ENCODE results near the gene UQCRHL.
"Not testable (repeated sequence)": the region's sequence is repeated elsewhere in the genome, so short reads cannot be mapped to it uniquely, and the experiment has no call there.

The UQCRHL gene

DNA sequence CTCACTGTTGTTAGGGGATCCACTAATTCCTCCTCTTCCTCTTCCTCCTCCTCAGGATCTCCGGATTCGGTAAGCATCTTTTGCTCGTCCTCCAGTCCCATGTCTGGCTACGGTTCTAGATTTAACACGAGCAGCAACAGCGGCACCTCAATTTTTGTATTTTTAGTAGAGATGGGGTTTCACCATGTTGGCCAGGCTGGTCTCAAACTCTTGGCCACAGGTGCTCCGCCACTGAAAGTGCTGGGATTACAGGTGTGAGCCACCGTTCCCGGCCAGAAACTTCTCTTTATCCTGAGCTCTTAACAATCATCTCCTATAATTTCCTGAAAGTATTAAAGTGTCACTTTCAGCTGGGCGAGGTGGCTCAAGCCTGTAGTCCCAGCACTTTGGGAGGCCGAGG, at the start of gene UQCRHL:
Gene UQCRHL, minus strand, starts transcription at position 101 of the 400 bp plus-strand sequence. Its CDS starts 0 bp downstream, at position 101.
- not testable (repeated sequence) for DNase-seq

DNA sequence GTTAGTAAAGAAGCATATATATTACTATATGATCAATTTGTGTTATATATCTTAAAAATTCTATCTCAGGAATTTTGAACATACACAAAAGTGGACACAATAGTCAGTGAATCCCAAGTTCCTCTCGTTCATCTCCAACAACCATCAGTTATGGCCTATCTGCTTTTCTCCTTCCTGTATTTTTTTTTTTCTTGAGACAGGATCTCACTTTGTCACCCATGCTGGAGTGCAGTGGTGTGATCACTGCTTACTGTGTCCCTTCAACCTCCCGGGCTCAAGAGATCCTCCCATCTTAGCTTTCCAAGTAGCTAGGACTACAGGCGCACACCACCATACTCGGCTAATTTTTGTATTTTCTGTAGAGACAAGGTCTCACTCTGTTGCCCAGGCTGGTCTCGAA, 49.4 kb upstream of the UQCRHL start:
- no peak for DNase-seq

- DNase-seq = no peak
Measured at GRCh38 chr1:15852828-15853302, 45.4 kb upstream of the UQCRHL start.

DNA sequence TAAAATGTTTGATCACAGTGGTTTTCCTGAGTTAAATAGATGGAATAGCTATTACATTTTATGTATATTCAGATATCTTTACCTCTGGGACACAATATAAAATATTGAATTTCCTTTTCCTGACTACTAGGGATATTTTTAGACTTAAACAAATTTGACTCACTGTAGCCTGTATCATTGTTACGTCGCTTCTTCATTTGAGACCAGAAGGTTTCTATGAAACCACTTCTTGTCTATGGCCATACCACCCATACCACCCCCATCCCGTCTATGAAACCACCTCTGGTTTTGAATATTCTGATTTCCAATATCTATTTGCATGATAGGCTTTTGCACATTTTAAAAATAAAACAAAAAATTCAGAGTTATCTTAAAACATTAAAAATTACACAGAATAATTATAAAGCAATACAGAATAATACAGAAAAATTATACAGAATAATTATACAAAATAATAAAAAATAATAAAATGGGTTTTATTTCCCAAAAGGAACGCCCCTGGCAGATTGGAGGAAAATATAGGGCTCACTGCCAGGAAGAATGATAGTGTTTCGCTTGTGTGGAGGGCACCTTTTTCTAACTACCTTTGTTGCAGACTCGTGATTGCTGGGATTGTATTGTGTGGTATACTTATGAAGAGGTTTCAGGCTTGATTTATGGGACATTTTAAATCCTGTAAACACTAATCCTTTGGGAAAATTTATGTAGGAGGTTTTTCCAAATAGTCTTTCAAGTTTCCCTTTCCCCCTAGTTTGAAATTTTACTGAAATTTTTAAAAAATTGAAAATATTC, 44.8 kb upstream of the UQCRHL start:
- DNase-seq = no peak

- no peak for DNase-seq
Measured at GRCh38 chr1:15851210-15852035, 44.0 kb upstream of the UQCRHL start.

GRCh38 chr1:15850471-15851001, 43.1 kb upstream of the UQCRHL start:
- DNase-seq = no peak

GRCh38 chr1:15849775-15850324, 42.4 kb upstream of the UQCRHL start:
- DNase-seq = peak; percentile 10 to 16

- DNase-seq = peak; percentile 59 to 66
Measured at GRCh38 chr1:15848929-15849774, 41.7 kb upstream of the UQCRHL start.

DNA sequence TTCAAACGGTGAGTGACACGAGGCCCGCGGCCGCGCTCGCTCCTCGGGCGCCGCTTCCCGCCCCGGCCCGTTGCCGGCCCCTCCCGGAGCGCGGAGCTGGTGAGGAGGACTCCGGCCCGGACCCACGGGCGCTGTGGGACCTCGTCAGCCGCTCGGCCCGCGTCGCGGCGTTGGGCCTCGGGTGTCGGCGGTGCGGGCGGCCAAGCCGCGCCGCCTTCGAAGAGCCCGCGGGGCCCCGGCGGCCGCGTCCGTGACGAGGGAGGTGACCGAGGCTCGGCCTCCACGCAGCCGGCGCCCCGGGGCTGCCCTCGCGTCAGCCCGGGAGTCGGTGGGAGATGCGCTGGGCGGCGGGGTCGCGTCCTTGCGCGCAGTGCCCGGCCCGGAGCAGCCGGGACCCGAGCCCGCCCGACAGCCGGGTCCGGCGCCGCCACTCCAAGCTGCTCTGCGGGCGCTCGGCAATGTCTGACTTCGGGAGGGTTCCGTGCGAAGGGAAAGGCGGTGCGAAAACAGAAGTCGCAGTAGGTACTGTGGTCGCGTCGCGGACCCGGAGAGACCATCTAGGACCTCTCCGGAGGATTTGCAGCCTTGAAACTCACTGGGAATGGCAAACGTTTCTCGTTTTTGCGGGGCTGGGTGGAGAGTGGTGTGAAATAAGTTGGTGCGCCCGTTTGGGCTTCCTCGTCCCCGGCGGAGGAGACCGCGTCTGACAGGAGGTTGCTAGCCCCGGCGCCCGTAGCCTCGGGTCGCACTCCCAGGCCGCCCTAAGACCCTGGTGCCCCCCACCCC, 40.9 kb upstream of the UQCRHL start:
- DNase-seq = peak; percentile 34 to 47

GRCh38 chr1:15847893-15848142, 40.4 kb upstream of the UQCRHL start:
- DNase-seq = no peak

- peak; percentile 99 for DNase-seq
Measured at GRCh38 chr1:15847100-15847892, 39.8 kb upstream of the UQCRHL start, which contains the start of gene SPEN. SPEN (plus strand) TSS chr1:15847707; CDS start chr1:15848068, 361 bp downstream.

GRCh38 chr1:15846056-15846455, 38.6 kb upstream of the UQCRHL start:
- not testable (repeated sequence) for DNase-seq

GRCh38 chr1:15843826-15844572, 36.5 kb upstream of the UQCRHL start:
- no peak for DNase-seq

DNA sequence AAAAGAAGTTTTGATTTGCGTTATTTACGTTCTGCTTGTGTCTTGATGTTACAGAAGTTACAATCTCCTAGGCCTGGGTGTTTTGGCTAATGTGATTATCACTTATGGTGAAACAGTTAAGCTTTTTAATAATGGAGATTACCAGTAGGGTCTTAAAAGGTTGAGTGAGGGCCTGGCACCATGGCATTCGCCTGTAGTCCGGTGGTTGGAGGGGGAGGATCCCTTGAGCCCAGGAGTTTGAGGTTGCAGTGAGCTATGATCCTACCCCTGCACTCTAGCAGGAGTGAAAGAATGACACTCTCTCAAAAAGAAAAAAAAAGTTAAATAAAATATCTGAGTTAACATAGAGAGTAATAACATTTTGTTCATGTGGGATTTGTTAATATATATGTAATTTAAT, 31.3 kb upstream of the UQCRHL start:
- DNase-seq = no peak

DNA sequence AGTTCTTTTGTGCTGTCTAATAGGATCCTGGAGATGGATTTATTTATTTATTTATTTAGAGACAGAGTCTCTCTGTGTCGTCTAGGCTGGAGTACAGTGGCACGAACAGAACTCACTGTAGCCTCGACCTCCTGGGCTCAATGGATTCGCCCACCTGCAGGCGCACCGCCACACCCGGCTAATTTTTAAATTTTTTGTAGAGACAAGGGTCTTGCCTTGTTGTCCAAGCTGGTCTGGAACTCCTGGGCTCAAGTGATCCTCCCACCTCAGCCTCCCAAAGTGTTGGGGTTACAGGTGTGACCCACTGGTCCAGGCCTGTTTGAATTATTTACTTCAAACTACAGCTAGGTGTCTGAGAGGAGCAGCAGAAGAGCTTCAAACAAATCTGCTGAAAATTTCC, 30.5 kb upstream of the UQCRHL start:
- no peak for DNase-seq

DNA sequence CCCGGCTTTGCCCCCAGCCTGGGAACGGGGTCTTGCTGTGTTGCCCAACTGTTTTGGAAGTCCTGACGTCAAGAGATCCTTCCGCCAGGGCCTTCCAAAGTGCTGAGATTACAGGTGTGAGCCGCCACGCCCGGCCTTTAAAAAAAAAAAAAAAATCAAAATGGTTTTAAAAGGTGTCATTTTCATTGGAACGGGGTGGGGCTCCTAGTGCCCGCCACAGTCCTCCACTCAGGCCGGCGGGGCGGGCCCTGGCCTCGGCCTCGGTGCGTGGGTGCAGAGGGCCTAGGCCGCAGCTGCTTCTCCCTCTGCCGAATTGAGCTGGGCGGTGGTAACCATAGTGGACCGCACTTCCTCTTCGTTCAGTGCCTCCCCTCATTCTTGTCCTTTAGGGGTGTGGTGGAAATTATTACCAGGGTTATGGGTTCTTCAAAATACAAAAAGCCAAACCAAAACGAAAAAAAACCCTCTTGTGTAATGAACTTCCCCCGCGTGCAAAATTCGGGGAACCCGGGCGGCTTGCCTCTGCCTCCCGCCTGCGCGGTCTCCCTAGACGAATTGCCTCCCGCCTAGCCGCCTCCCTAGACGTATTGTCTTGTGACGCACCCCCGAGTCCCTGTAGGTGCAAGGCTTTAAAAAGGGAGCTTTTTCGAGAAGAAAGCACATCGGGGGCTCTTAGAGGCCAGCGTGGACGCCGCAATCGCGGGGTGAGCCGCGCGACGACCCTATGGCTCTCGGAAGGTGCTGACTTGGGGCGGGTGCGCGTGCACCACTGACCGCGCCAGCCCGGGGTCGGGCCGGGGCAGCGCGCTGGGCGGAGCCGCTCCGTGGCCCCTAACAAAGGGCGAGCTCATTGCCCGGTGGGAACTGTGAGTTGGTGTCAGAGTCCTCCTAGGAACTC, 29.6 kb upstream of the UQCRHL start:
- peak; percentile 41 to 79 for DNase-seq

GRCh38 chr1:15836511-15836771, 29.0 kb upstream of the UQCRHL start:
- DNase-seq = not testable (repeated sequence)

- peak; percentile 99 to 100 for DNase-seq
Measured at GRCh38 chr1:15835741-15836510, 28.5 kb upstream of the UQCRHL start.
